GM12865 (cell line): ENCODE data around the gene TMPRSS2.

Experiments used
- DNase-seq: peaks from one replicate; pipeline ENCODE4 v3.0.0; 2010; ENCODE audit warnings: low read depth
- H3K4me3 ChIP-seq: 2 replicates; pipeline ENCODE4 v1.5.1; 2011; ENCODE audit warnings: mild to moderate bottlenecking, low read depth, low read length, control low read depth
- CTCF ChIP-seq: IDR thresholded peaks from 2 replicates; pipeline ENCODE4 v1.5.1; 2011; ENCODE audit warnings: low read length, control low read depth, low read depth, inconsistent platforms; ENCODE audit not compliant: insufficient read depth; ENCODE audit errors: missing control alignments

Gene TMPRSS2

GRCh38 chr21:41497008-41497407 lies 10.9 kb downstream of the TMPRSS2 start:
- no peak for TF ChIP-seq CTCF
- H3K4me3 ChIP-seq = no peak overlapping the region
- no peak for DNase-seq

GRCh38 chr21:41494242-41494641 lies 13.7 kb downstream of the TMPRSS2 start:
- TF ChIP-seq CTCF = no peak
- no peak for DNase-seq
- no peak overlapping the region for H3K4me3 ChIP-seq

- TF ChIP-seq CTCF = no peak
- DNase-seq = no peak
- H3K4me3 ChIP-seq = no peak overlapping the region
Measured at GRCh38 chr21:41491412-41491811, 16.5 kb downstream of the TMPRSS2 start.

GRCh38 chr21:41490330-41490729 lies 17.6 kb downstream of the TMPRSS2 start:
- TF ChIP-seq CTCF = no peak
- no peak for DNase-seq
- H3K4me3 ChIP-seq = no peak overlapping the region

GRCh38 chr21:41489329-41489728 lies 18.6 kb downstream of the TMPRSS2 start:
- H3K4me3 ChIP-seq = no peak overlapping the region
- no peak for TF ChIP-seq CTCF

GRCh38 chr21:41488080-41488479 lies 19.9 kb downstream of the TMPRSS2 start:
- no peak for DNase-seq
- no peak for TF ChIP-seq CTCF

More at GRCh38 chr21:41489329-41489728, 18.6 kb downstream of the TMPRSS2 start:
- no peak for DNase-seq

GRCh38 chr21:41487082-41487481 lies 20.9 kb downstream of the TMPRSS2 start:
- H3K4me3 ChIP-seq = no peak overlapping the region
- TF ChIP-seq CTCF = no peak
- DNase-seq = no peak

More at GRCh38 chr21:41488080-41488479, 19.9 kb downstream of the TMPRSS2 start:
- no peak overlapping the region for H3K4me3 ChIP-seq
